ENCODE measurements around the gene AOPEP.
A peak's percentile ranks its signal among the peaks of the same experiment; 100 is the strongest.

The AOPEP gene

GRCh38 chr9:94768766-94769165 is 42.3 kb downstream of the AOPEP start:
- DNase-seq: no peak

GRCh38 chr9:94770334-94770733 is 43.8 kb downstream of the AOPEP start:
- no peak for DNase-seq

- no peak for DNase-seq
Measured at GRCh38 chr9:94771096-94771495, 44.6 kb downstream of the AOPEP start.

- DNase-seq: no peak
Measured at GRCh38 chr9:94772144-94772543, 45.6 kb downstream of the AOPEP start.

GRCh38 chr9:94772639-94773303 is 46.3 kb downstream of the AOPEP start:
- no peak for DNase-seq

- DNase-seq: no peak
Measured at GRCh38 chr9:94773655-94774054, 47.2 kb downstream of the AOPEP start.

GRCh38 chr9:94778013-94778412 is 51.5 kb downstream of the AOPEP start:
- no peak for DNase-seq

GRCh38 chr9:94779031-94779430 is 52.5 kb downstream of the AOPEP start:
- DNase-seq: no peak

GRCh38 chr9:94779693-94780290 is 53.3 kb downstream of the AOPEP start:
- no peak for DNase-seq

- DNase-seq: no peak
Measured at GRCh38 chr9:94780516-94780950, 54.0 kb downstream of the AOPEP start.

- DNase-seq: no peak
Measured at GRCh38 chr9:94782355-94783101, 56.0 kb downstream of the AOPEP start.

- peak; percentile 7 to 17 for DNase-seq
Measured at GRCh38 chr9:94783102-94783682, 56.7 kb downstream of the AOPEP start.

- DNase-seq: no peak
Measured at GRCh38 chr9:94783928-94784327, 57.4 kb downstream of the AOPEP start.

- no peak for DNase-seq
Measured at GRCh38 chr9:94785215-94786169, 59.0 kb downstream of the AOPEP start.

- DNase-seq: no peak
Measured at GRCh38 chr9:94786586-94786985, 60.1 kb downstream of the AOPEP start.

- no peak for DNase-seq
Measured at GRCh38 chr9:94787266-94787665, 60.8 kb downstream of the AOPEP start.

GRCh38 chr9:94788570-94789105 is 62.1 kb downstream of the AOPEP start:
- DNase-seq: no peak

- DNase-seq: no peak
Measured at GRCh38 chr9:94791435-94791834, 64.9 kb downstream of the AOPEP start.

- DNase-seq: no peak
Measured at GRCh38 chr9:94792511-94792910, 66.0 kb downstream of the AOPEP start.

- no peak for DNase-seq
Measured at GRCh38 chr9:94794476-94795167, 68.1 kb downstream of the AOPEP start.

GRCh38 chr9:94796687-94797086 is 70.2 kb downstream of the AOPEP start:
- no peak for DNase-seq

GRCh38 chr9:94798201-94798600 is 71.7 kb downstream of the AOPEP start:
- DNase-seq: no peak
